Hematopoietic multipotent progenitor cell treated with erythropoietin and hydrocortisone succinate and interleukin-3 and kit ligand, for 4 days (in vitro differentiated cells): ENCODE data around the gene SAMD14.
A peak's percentile ranks its signal among the peaks of the same experiment; 100 is the strongest.

ENCODE experiments used
- DNase-seq: peaks from one replicate; pipeline ENCODE4 v3.0.0-alpha.2; 2015

The SAMD14 gene

DNA sequence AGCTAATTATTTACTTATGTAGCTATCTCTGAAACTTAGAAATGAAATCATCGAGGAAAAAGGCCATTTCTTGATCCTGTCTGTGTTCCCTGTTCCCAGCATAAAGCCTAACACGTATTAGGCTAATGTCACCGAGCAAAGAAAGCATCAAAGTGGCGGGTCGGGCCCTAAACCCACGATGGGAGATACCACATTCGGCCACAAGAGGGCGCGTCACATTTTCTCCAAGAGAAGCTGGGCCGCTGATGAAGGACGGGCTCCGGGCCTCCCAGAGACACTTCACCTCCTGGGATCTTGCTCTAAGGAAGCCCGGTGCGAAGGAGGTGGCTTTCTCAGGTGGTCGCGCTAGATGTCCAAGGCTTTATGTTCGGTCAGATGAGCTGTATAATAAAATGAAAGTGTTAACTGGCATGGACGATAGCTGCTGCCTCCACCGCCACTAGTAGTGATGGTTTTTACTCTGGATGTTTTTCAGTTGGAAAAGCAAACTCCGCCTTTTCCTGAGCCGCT, 35.7 kb downstream of the SAMD14 start:
- DNase-seq = peak; percentile 93

DNA sequence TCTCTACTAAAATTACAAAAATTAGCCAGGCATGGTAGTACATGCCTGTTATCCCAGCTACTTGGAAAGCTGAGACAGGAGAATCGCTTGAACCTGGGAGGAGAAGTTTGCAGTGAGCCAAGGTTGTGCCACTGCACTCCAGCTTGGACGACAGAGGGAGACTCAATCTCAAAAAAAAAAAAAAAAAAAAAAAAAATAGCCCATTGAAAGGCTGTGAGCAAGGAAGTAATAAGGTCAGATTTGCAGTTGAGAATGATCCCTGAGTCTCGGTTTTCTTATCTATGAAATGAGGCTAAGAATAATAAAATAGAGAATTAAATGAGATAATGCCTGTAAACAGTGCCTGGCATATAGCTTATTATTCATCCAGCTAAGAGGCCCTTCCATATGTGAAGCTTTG, 36.2 kb downstream of the SAMD14 start:
- peak; percentile 20 for DNase-seq

DNA sequence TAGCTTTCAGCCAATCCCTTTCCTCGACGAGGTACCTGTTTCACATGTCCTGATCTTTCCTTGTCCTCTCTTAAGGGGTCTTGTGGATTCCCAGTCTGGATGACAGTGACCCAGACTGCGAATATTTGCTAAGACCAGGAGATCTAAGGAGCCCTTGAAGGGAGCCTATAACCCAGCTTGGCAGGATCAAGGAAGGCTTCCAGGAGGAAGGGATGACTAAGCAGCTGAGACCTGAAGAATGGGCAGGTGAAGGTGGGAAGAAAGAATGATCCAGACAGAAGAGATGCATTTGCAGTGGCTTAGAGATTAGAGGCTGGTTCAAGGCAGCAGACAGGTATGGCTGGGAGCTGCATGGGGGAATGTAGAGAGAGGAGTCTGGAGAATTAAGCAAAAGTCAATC, 36.7 kb downstream of the SAMD14 start:
- DNase-seq = no peak

DNA sequence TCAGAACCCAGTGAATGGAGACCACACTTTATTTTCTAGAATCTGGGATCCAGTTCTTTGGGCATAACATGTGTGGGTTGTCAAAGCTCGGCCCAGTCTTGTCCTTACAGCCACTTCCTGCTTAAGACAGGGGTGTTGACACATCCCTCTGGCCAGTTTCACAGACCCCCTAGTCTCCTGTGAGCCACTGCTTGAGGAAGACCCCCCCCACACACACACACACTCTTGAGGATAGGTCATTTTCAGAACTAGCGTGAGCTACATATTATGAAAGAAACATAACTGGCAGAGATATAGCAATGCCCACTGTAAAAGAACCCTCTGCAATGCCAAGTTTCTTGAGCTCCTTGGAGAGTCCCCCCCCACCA, 38.1 kb downstream of the SAMD14 start:
- DNase-seq = no peak

DNA sequence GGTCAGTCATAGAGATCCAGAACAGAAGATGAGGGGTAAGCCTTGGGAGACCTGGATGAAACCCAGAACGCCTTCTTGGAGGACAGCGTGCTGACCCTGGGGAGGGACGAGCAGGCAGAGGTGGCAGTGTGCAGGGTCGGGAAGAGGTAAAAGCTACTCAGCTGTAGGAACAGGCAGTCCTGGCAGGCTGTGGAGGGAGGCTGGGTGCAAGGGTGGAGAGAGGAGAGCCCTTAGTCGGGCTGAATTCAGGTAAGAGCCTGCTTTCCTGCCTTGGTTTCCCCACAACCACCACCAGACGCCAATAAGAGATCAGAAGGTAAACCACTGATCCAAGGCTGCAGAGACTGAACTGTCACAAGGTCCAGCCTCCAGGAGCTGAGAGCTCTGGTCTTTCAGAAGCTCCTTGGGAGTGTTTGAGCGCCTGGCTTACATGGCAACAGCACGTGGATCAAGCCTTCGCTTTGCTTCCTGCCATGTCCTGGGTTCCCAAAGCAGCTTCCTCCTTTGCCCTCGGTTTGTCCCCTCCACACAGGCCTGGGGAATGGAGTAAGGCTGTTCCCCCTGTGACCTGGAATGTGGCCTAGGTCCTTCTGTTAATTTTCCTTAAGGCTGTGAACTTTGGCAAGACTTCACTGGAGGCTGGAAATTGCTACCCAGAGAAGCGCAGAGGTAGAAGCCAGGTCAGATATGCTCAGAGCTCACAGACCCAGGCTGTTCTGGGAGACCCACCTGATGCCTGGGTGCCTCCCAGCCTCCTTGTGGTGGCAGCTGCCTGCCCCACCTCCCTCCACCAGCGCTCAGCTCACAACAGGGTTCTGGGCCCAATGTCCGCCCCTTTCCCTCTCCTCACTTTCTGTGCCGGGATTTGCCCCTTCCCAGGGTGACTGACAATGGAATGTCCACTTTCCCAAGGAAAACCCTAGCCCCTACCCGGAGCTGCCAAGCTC, 38.7 kb downstream of the SAMD14 start:
- DNase-seq = no peak

DNA sequence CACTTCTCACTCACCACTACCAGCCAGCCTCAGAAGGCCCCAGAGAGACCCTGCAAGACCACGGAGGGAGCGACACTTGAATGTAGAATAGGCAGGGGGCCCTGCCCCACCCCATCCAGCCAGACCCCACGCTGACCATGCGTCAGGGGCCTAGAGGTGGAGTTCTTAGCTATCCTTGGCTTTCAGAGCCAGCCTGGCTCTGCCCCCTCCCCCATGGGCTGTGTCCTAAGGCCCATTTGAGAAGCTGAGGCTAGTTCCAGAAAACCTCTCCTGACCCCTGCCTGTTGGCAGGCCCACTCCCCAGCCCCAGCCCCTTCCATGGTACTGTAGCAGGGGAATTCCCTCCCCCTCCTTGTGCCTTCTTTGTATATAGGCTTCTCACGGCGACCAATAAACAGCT, 39.9 kb downstream of the SAMD14 start:
- no peak for DNase-seq

DNA sequence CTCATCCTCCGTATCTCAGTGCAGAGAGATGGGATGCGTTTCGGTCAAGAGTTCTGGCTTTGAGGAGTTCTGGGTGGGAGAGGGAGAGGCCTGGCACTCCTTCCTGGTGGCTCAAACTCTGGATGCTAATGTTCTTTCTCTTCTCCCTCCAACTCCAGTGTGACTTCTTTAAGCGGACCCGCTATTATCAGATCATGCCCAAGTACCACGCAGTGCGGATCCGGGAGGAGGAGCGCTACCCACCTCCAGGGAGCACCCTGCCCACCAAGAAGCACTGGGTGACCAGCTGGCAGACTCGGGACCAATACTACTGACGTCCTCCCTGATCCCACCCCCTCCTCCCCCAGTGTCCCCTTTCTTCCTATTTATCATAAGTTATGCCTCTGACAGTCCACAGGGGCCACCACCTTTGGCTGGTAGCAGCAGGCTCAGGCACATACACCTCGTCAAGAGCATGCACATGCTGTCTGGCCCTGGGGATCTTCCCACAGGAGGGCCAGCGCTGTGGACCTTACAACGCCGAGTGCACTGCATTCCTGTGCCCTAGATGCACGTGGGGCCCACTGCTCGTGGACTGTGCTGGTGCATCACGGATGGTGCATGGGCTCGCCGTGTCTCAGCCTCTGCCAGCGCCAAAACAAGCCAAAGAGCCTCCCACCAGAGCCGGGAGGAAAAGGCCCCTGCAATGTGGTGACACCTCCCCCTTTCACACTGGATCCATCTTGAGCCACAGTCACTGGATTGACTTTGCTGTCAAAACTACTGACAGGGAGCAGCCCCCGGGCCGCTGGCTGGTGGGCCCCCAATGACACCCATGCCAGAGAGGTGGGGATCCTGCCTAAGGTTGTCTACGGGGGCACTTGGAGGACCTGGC, 40.8 kb downstream of the SAMD14 start:
- DNase-seq = no peak

DNA sequence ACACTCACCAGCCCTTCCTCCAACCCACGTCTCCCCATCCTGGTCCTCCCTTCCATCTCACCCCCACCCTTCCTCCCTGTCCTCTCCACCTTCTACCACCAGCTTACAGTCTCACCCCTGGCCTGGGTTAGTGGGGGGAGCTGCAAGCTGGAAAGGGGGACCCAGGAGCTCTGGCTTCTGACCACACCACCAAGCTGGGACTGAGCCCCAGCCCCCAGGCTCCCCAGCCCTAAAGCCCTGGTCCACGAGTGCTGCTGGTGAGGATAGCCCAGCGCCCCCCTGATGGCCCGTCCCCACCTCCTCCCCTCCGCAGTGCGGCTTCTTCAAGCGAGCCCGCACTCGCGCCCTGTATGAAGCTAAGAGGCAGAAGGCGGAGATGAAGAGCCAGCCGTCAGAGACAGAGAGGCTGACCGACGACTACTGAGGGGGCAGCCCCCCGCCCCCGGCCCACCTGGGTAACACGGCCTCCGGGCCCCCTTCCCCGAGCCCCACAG, 42.0 kb downstream of the SAMD14 start:
- no peak for DNase-seq

DNA sequence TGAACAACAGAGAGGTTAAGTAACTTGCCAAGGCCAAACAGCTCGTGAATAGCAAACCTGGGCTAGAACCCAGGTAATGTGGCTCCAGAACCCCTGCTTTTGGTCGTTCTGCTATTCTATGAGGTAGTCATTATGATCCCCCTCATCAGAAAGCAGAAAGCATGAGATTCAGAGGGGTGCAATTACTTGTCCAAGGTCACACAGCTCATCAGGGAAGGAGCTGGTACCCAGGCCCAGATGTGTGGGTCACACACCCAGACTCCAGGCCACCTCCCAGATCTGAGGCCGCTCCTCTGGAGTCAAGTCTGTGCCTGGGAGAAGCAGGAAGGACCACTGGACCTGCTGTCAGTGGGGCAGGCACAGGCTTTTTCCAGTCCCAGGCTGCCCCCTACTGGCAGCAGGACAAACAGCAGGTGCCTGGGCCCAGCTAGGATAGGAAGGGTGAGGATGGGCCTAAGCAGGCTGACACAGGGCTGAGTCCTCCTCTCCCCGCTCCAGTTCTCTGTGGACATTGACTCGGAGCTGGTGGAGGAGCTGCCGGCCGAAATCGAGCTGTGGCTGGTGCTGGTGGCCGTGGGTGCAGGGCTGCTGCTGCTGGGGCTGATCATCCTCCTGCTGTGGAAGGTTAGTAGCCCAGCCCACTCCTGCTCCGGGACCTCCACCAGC, 42.6 kb downstream of the SAMD14 start:
- DNase-seq = peak; percentile 84

DNA sequence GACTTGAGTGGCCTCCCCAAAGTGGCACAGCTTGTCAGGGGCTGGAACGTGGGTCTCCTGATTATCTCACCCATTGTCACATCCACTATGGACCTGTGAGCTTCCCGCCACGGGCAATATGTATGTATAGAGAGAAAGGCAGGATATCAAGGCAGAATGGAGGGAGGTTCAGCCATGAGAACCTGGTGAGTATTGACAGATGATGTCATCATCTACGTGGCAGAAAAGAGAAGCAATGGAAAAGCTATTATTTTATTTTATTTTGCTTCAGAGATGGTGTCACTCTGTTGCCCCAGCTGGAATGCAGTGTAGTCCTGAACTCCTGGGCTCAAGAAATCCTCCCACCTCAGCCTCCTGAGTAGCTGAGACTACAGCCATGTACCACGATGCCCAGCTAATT, 48.2 kb downstream of the SAMD14 start:
- DNase-seq = no peak

DNA sequence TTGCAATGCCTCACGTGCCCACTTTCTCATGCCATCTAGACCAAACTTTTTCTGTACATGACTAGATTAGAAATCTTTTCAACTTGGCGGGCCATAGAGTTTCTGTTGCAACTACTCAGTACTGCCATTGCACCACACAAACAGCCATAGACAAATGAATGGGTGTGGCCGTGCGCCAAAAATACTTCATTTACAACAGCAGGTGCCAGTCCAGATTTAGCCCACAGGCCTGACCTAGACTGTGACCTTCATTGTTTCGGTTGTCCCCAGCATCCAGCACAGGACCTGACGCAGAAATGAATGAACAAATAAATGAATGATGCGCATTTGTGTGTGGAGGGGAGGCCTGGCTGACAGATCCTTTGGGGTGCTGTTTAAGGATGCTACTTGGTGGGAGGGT, 49.1 kb downstream of the SAMD14 start:
- no peak for DNase-seq

DNA sequence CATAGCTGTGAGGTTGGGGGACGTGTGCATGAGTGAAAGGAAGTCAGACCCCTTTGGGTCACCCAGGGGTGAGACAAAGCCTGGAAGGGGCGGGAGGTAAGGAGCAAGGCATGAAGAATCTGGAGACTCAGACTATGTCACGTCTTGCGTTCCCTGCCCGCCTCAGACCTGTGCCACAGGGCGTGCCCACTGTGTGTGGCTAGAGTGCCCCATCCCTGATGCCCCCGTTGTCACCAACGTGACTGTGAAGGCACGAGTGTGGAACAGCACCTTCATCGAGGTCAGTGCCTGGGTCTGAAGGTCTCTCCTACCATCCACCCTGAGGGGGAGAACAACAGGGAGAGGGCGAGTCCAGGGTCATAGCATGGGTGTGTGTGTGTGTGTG, 49.9 kb downstream of the SAMD14 start:
- no peak for DNase-seq

DNA sequence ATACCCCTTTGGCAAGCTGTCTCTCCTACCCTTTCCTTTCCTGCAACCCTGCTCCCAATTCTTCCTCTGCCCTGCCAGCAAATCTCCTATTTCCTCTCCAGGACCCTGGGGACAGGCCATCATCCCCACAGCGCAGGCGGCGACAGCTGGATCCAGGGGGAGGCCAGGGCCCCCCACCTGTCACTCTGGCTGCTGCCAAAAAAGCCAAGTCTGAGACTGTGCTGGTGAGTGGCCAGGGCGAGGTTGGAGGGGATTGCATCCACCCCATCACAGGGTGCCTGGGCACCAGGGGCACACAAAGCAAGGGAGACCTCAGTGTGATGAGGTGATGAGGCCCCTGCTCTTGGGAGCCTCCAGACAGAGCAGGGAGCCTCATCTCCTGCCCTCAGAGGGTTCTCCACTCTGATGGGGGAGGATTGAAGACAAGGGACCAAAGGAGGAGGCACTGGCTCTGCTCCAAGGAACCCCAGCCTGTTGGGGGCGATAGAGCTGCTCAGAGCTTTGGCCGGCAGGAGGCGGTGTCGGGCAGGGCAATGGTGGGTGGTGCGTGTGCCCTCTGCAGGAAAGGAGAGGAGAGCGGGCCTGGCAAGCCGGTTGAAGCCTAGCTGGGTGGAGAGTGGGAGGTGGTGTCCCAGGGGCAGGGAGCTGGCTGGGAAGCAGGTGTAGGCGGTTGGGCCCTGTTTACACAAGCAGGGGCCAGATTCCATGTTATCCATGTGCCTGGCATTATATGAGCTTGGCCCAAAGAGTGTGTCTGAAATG, 50.4 kb downstream of the SAMD14 start:
- DNase-seq = peak; percentile 66

DNA sequence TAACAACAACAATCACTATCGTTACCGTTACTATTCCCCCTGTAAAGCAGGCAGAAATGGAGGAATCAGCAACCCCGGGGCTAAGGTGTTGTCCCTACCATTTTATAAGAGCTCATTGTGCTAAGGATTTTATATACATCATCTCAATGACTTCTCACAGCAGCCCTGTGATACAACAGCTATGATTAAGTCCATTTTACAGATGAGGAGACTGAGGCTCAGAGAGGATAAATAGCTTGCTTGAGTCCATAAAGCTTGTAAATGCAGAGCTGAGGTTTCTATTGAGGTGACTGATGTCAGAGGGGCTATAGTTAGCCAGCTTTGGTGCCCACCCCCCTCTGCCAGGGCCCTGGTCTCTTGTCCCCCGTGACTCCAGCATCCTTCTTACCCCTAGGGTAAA, 51.5 kb downstream of the SAMD14 start:
- no peak for DNase-seq

DNA sequence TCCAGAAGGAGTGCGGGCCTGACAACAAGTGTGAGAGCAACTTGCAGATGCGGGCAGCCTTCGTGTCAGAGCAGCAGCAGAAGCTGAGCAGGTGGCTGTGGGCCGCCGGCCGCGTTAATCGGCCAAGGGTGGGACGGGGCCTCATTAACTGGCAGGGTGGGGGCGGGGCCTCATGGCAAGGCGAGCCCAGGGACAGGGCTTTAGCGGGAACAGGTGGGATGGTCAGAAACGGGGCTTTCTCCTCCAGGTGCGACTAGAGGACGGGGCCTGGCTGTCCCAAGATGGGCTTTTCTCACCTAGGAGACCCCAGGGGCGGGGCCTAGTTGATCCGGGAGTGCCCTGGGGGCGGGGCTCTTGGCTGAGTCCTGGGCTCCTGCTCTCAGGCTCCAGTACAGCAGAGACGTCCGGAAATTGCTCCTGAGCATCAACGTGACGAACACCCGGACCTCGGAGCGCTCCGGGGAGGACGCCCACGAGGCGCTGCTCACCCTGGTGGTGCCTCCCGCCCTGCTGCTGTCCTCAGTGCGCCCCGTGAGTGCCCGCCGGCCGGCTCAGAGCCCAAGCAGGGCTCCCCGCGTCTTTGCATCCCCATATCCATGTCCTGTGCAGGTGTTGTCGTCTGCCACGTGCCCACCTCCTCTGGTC, 53.2 kb downstream of the SAMD14 start:
- no peak for DNase-seq

DNA sequence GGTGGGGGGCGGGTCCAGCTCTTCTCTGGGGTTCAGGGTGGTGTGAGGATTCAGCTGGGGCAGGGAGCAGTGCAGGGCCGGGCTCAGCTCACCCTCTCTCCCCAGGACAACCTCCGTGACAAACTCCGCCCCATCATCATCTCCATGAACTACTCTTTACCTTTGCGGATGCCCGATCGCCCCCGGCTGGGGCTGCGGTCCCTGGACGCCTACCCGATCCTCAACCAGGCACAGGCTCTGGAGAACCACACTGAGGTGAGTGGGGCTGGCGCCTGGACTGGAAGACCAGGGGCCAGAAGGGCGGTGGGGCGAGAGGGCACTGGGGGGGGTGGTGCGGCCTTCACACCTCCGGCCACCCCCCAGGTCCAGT, 53.8 kb downstream of the SAMD14 start:
- DNase-seq = no peak

DNA sequence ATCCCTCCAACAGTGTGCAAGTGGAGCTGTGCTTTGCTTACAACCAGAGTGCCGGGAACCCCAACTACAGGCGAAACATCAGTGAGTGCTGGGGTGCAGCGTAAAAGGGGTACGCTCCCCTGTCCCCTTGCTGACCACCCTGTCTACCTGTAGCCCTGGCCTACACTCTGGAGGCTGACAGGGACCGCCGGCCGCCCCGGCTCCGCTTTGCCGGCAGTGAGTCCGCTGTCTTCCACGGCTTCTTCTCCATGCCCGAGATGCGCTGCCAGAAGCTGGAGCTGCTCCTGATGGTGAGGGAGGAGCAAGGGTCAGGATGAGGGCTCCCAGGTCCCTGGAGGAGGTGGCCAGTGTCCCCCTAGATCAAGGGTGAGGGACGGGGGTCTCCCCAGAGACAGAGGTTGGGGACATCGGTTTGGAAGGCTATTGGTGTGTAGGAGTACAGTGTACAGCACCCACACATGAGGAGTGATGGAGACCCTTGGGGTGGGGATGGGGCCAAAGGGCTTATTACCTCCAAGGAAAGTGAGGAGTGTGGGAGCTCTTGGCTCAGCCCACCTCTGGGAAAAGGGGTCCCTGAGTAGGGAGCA, 54.4 kb downstream of the SAMD14 start:
- DNase-seq = no peak

DNA sequence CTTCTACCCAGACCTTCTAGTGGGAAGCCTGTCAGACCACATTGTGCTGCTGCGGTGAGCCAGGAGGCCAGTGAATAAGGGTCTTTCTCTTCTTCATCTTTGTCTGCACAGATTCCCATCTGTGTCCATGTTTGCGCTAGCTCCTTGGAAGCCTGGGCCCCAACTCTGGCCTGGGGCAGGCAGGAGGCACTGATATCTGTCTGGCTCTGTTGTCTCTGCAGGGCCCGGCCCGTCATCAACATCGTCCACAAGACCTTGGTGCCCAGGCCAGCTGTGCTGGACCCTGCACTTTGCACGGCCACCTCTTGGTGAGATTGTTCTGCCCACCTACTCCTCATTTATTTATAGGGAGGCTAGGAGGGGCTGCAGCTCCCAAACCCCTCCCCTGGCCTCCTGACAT, 55.7 kb downstream of the SAMD14 start:
- DNase-seq = no peak

DNA sequence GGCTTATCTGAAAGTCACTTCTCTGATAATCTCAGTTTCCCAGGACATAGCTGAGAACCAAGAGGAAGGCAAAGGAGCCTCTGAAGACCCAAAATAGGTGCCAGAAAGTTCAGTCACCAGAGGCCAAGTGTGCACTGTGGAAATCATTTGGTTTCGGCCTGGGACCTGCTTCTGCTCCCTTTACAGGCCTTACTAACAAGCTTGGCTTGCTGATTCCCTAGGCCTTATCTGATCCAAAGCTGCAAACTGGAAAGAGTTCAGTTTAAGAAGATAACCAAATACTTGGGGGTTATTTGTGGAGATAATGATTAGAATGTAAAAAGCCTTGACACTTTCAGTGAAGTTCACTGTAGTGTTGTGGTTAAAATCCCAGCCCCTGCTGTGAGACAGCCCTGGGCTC, 57.0 kb downstream of the SAMD14 start:
- DNase-seq = no peak

DNA sequence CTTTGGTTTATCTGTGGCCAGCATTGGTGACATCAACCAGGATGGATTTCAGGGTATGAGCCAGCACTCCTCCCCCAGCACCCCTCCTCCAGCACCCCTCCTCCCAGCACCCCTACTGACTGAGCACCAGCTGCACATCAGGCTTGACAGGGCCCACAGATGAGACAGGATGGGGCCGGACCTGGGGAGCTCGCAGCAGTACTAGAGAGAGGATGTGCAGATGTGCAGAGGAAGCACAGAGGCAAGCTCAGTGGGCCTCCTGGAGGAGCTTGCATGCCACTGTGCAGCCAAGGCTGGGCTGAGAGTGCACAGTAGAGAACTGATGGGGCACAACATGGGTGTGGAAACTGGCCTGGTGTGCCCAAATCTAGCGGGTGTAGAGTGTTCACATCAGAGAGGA, 57.8 kb downstream of the SAMD14 start:
- DNase-seq = no peak

DNA sequence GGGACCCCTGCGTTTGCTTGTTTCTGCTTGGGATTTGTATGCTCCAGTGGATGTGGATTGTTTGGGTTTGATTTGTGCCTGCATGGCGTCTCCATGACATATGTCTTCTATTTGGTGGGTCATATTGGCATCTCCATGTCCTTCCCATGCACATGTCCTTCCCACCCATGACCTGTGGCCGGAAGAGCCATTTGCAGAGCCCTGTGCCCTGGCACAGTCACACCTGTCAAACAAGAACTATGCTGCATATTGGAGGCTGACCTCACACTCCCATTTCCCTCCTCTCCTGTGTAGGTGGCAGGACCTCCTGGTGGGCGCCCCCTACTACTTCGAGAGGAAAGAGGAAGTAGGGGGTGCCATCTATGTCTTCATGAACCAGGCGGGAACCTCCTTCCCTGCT, 58.3 kb downstream of the SAMD14 start:
- no peak for DNase-seq
